GM20000 (cell line): Measurements from ENCODE around the gene HIVEP2.

ENCODE experiments used
- DNase-seq: peaks from one replicate; pipeline ENCODE4 v3.0.0; 2012; ENCODE audit warnings: low spot score
- CTCF ChIP-seq: IDR thresholded peaks from 2 replicates; pipeline ENCODE4 v1.5.1; 2012; ENCODE audit warnings: mild to moderate bottlenecking, control low read depth; ENCODE audit errors: extremely low read depth, missing control alignments

The HIVEP2 gene

GRCh38 chr6:142870787-142871415 is 74.1 kb downstream of the HIVEP2 start:
- TF ChIP-seq CTCF: no peak

GRCh38 chr6:142868917-142869316 is 76.1 kb downstream of the HIVEP2 start:
- DNase-seq: no peak
- TF ChIP-seq CTCF: no peak

More at GRCh38 chr6:142870787-142871415, 74.1 kb downstream of the HIVEP2 start:
- no peak for DNase-seq

- no peak for DNase-seq
Measured at GRCh38 chr6:142867988-142868812, 76.8 kb downstream of the HIVEP2 start.

GRCh38 chr6:142867355-142867801 is 77.6 kb downstream of the HIVEP2 start:
- TF ChIP-seq CTCF: no peak
- DNase-seq: no peak

More at GRCh38 chr6:142867988-142868812, 76.8 kb downstream of the HIVEP2 start:
- no peak for TF ChIP-seq CTCF

GRCh38 chr6:142863981-142864380 is 81.0 kb downstream of the HIVEP2 start:
- TF ChIP-seq CTCF: peak; percentile 5
- no peak for DNase-seq

GRCh38 chr6:142861711-142862110 is 83.3 kb downstream of the HIVEP2 start:
- TF ChIP-seq CTCF: no peak
- DNase-seq: no peak

GRCh38 chr6:142860498-142860897 is 84.5 kb downstream of the HIVEP2 start:
- no peak for TF ChIP-seq CTCF
- DNase-seq: no peak
